HepG2 (cell line): ENCODE data around the gene ANLN. TPM values are rescaled to one million over a fixed set of nuclear protein-coding genes. Genes with fewer than 3 reads are reported as not detected.
A peak's percentile ranks its signal among the peaks of the same experiment; 100 is the strongest.

Experiments
- CBX5 ChIP-seq: sonication (generic); formaldehyde crosslinking; IDR thresholded peaks from 2 replicates; pipeline ENCODE4 v1.4.0; 2020; ENCODE audit warnings: missing genetic modification reagents, borderline replicate concordance
- DNMT3B ChIP-seq: conservative IDR thresholded peaks from 2 replicates; pipeline ENCODE4 v1.6.1; 2016; ENCODE audit warnings: missing biosample characterization, control low read depth
- EEA1 ChIP-seq: sonication (generic); formaldehyde crosslinking; IDR thresholded peaks from 2 replicates; pipeline ENCODE4 v1.5.1; 2020; ENCODE audit warnings: mild to moderate bottlenecking, missing genetic modification reagents, borderline replicate concordance
- ELF4 ChIP-seq: sonication (generic); formaldehyde crosslinking; IDR thresholded peaks from 2 replicates; pipeline ENCODE4 v1.5.0; 2020; ENCODE audit warnings: missing genetic modification reagents, mild to moderate bottlenecking, moderate library complexity, borderline replicate concordance
- GFI1 ChIP-seq: sonication (generic); formaldehyde crosslinking; IDR thresholded peaks from 2 replicates; pipeline ENCODE4 v1.5.0; 2020; ENCODE audit warnings: missing genetic modification reagents, mild to moderate bottlenecking, borderline replicate concordance
- IKZF4 ChIP-seq: sonication (generic); formaldehyde crosslinking; IDR thresholded peaks from 2 replicates; pipeline ENCODE4 v1.5.1; 2020; ENCODE audit warnings: borderline replicate concordance, mild to moderate bottlenecking, low read depth, missing genetic modification reagents; ENCODE audit errors: not compliant biosample characterization
- KDM1A ChIP-seq: IDR thresholded peaks from 2 replicates; pipeline ENCODE4 v1.6.1; 2016; ENCODE audit warnings: missing compliant biosample characterization
- KDM5A ChIP-seq: fragments of 200-600 bp; sonication (generic); IDR thresholded peaks from 2 replicates; pipeline ENCODE4 v1.7.0; 2018; ENCODE audit warnings: antibody characterized with exemption, mild to moderate bottlenecking, low read length, borderline replicate concordance
- MIER3 ChIP-seq: IDR thresholded peaks from 2 replicates; pipeline ENCODE4 v1.6.1; 2016; ENCODE audit warnings: missing compliant biosample characterization, borderline replicate concordance
- NCOA1 ChIP-seq: sonication (generic); formaldehyde crosslinking; IDR thresholded peaks from 2 replicates; pipeline ENCODE4 v1.9.0; 2021; ENCODE audit warnings: missing genetic modification reagents
- NR2F6 ChIP-seq, 2 experiments: IDR thresholded peaks; 2 replicates each; pipeline ENCODE4 v1.6.1; 2016; ENCODE audit warnings: antibody characterized with exemption in 1 of 2, mild to moderate bottlenecking in 1 of 2
- PHF8 ChIP-seq: sonication (generic); formaldehyde crosslinking; IDR thresholded peaks from 2 replicates; pipeline ENCODE4 v1.5.0; 2020; ENCODE audit warnings: missing genetic modification reagents
- PRMT3 ChIP-seq: sonication (generic); formaldehyde crosslinking; IDR thresholded peaks from 2 replicates; pipeline ENCODE4 v1.8.1; 2022; ENCODE audit warnings: low read depth, mild to moderate bottlenecking, moderate library complexity, missing genetic modification reagents, borderline replicate concordance
- SP1 ChIP-seq, 2 experiments: fragments of 450-650 bp in 1 of 2; sonication (generic) in 1 of 2; formaldehyde crosslinking in 1 of 2; IDR thresholded peaks; 2 replicates each; pipeline versions ENCODE4 v1.4.0 to v1.6.1; 2016 to 2020; ENCODE audit warnings: missing genetic modification reagents in 1 of 2
- TOPORS ChIP-seq: sonication (generic); formaldehyde crosslinking; IDR thresholded peaks from 2 replicates; pipeline ENCODE4 v1.8.0; 2023; ENCODE audit warnings: mild to moderate bottlenecking, missing genetic modification reagents
- ZBTB38 ChIP-seq: sonication (generic); formaldehyde crosslinking; IDR thresholded peaks from 2 replicates; pipeline ENCODE4 v1.5.1; 2020; ENCODE audit warnings: mild to moderate bottlenecking, missing genetic modification reagents
- ZBTB42 ChIP-seq: sonication (generic); formaldehyde crosslinking; IDR thresholded peaks from 2 replicates; pipeline ENCODE4 v1.5.0; 2020; ENCODE audit warnings: mild to moderate bottlenecking, missing genetic modification reagents
- ZNF569 ChIP-seq: sonication (generic); formaldehyde crosslinking; IDR thresholded peaks from 2 replicates; pipeline ENCODE4 v1.5.0; 2020; ENCODE audit warnings: mild to moderate bottlenecking, missing genetic modification reagents, moderate library complexity, borderline replicate concordance
- ZNF598 ChIP-seq: sonication (generic); formaldehyde crosslinking; IDR thresholded peaks from 2 replicates; pipeline ENCODE4 v1.5.1; 2020; ENCODE audit warnings: mild to moderate bottlenecking, missing genetic modification reagents, borderline replicate concordance
- ZNF660 ChIP-seq: sonication (generic); formaldehyde crosslinking; IDR thresholded peaks from 2 replicates; pipeline ENCODE4 v1.5.1; 2020; ENCODE audit warnings: mild to moderate bottlenecking, low read depth, missing genetic modification reagents, borderline replicate concordance
- ZNF7 ChIP-seq: IDR thresholded peaks from 2 replicates; pipeline ENCODE4 v1.6.1; 2016; ENCODE audit warnings: missing biosample characterization, missing genetic modification reagents
- ZNF761 ChIP-seq: sonication (generic); formaldehyde crosslinking; conservative IDR thresholded peaks from 2 replicates; pipeline ENCODE4 v1.4.0; 2020; ENCODE audit warnings: mild to moderate bottlenecking, missing genetic modification reagents
- ZSCAN9 ChIP-seq: IDR thresholded peaks from 2 replicates; pipeline ENCODE4 v1.6.1; 2016; ENCODE audit warnings: borderline replicate concordance
- ZZZ3 ChIP-seq: sonication (generic); formaldehyde crosslinking; IDR thresholded peaks from 2 replicates; pipeline ENCODE4 v1.4.0; 2020; ENCODE audit warnings: missing genetic modification reagents, mild to moderate bottlenecking, borderline replicate concordance
- polyA plus RNA-seq, 8 experiments: library from polyadenylated mRNA; depleted of rRNA in 3 of 8; stranded (reverse) in 7 of 8; unstranded in 1 of 8; fragments of >200 nt; fragmentation: Illumina TruSeq in 4 of 8; extraction: Trizol in 4 of 8; gene quantifications; 2 replicates each; pipeline versions ENCODE4 v1.2.1 to v1.2.3, GENCODE V29; 2011 to 2016; ENCODE audit warnings: low read depth in 4 of 8, missing spikeins in 1 of 8, mixed read lengths in 1 of 8; ENCODE audit not compliant: insufficient read depth in 1 of 8
- total RNA-seq, 5 experiments: library from RNA; depleted of rRNA; stranded (reverse); fragments of >200 nt; fragmentation: Illumina TruSeq; extraction: Trizol; gene quantifications; 2 replicates each; pipeline ENCODE4 v1.2.3, GENCODE V29; 2016; ENCODE audit warnings: low read depth in 1 of 5
- TF ChIP-seq, protein P1 (sequence below): sonication (generic); formaldehyde crosslinking; IDR thresholded peaks from 2 replicates; pipeline ENCODE4 v1.4.0; 2020; ENCODE audit warnings: mild to moderate bottlenecking, low read depth, missing genetic modification reagents

ANLN gene
- total and polyA plus RNA-seq, 2 of the 13 experiments (the other 11 are each of a cell fraction or from before 2014, with no cell fraction given): 20.0 to 72.0 TPM

DNA sequence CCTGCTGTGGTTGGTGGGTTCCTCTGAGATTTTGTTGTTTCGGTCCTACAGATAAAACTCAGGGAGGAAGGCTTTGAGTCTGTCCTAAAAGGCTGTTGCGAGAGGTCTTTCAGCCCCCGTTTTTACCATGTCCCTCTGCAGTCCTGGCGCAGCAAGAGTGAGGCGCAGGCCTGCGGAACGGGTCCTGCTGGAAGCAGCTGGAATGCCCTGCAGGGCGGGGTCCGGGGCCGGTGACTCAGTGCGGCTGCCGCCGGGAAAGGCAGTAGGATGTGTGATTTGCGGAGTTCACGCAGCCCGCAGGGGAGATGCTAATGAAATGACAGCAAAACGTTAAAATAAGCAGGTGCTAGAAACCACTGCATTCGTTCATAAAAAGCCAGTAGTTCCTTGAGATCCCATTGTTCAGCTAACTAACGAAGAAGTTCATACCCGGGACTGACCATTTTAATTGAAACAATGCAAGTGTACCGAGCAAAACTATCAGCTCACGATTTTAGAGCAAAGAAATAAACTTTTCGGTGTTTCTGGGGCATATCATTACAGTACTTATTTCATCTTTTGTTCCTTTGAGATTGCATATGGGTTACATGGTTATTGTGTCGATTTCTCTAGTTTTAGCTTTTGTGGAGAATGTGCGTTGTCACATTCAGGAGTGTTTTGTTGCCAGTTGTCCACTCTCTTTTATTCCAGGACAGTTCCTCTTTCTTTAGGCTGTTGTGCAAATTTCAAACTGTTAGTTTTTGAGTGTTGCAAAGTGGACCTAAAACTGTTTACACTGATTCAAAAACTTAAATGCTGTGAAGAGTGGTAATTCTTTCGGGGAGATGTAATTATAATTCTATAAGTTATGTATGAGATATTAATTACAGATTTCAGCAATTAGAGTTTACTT lies 783 bp downstream of the ANLN start (continued):
- TF ChIP-seq EEA1 (CRISPR knock-in tag): no peak
- no peak for TF ChIP-seq SP1 (IDR thresholded peaks at IDR 0.05)
- TF ChIP-seq SP1 (CRISPR knock-in tag; IDR thresholded peaks at IDR 0.05): peak; percentile 19; the same call in 1 of the 2 replicates
- no peak for TF ChIP-seq ZNF7 (CRISPR knock-in tag)
- TF ChIP-seq TOPORS (CRISPR knock-in tag): no peak; the same call in 1 of the 2 replicates
- TF ChIP-seq GFI1 (CRISPR knock-in tag): no peak
- no peak for TF ChIP-seq ZSCAN9
- no peak for TF ChIP-seq NR2F6 (IDR thresholded peaks at IDR 0.05)
- no peak for TF ChIP-seq NR2F6 (CRISPR knock-in tag; IDR thresholded peaks at IDR 0.05)
- no peak for TF ChIP-seq KDM1A (CRISPR knock-in tag)
- no peak for TF ChIP-seq DNMT3B (CRISPR knock-in tag)
- no peak for TF ChIP-seq IKZF4 (CRISPR knock-in tag)
- no peak for TF ChIP-seq ZNF660 (CRISPR knock-in tag)
- 0 out of 2 replicates have a peak, but pooled peaks have one; percentile 18 for TF ChIP-seq KDM5A
- peak; percentile 94 for TF ChIP-seq PHF8 (CRISPR knock-in tag)
- TF ChIP-seq ZZZ3: no peak
- TF ChIP-seq ZBTB38 (CRISPR knock-in tag): no peak
- no peak for TF ChIP-seq PRMT3
- TF ChIP-seq CBX5 (CRISPR knock-in tag): peak; percentile 57; the same call in 1 of the 2 replicates
- TF ChIP-seq ZNF569: 0 out of 2 replicates have a peak, but pooled peaks have one; percentile 44
- TF ChIP-seq ZNF598 (CRISPR knock-in tag): peak; percentile 61; the same call in 1 of the 2 replicates
- TF ChIP-seq MIER3: no peak
- no peak for TF ChIP-seq ELF4 (CRISPR knock-in tag)
- no peak for TF ChIP-seq ZNF761
- TF ChIP-seq, protein P1, sequence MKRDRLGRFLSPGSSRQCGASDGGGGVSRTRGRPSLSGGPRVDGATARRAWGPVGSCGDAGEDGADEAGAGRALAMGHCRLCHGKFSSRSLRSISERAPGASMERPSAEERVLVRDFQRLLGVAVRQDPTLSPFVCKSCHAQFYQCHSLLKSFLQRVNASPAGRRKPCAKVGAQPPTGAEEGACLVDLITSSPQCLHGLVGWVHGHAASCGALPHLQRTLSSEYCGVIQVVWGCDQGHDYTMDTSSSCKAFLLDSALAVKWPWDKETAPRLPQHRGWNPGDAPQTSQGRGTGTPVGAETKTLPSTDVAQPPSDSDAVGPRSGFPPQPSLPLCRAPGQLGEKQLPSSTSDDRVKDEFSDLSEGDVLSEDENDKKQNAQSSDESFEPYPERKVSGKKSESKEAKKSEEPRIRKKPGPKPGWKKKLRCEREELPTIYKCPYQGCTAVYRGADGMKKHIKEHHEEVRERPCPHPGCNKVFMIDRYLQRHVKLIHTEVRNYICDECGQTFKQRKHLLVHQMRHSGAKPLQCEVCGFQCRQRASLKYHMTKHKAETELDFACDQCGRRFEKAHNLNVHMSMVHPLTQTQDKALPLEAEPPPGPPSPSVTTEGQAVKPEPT (CRISPR knock-in tag): no peak
- TF ChIP-seq NCOA1 (CRISPR knock-in tag): no peak
- TF ChIP-seq ZBTB42 (CRISPR knock-in tag): no peak
